ENCODE results near the gene SCUBE1. TPM values are rescaled to one million over a fixed set of nuclear protein-coding genes. Genes with fewer than 3 reads are reported as not detected.

The SCUBE1 gene
- total and polyA plus RNA-seq, 2 of the 8 experiments (the other 6 are each of a cell fraction or from before 2014, with no cell fraction given): 2.3 to 4.9 TPM

DNA sequence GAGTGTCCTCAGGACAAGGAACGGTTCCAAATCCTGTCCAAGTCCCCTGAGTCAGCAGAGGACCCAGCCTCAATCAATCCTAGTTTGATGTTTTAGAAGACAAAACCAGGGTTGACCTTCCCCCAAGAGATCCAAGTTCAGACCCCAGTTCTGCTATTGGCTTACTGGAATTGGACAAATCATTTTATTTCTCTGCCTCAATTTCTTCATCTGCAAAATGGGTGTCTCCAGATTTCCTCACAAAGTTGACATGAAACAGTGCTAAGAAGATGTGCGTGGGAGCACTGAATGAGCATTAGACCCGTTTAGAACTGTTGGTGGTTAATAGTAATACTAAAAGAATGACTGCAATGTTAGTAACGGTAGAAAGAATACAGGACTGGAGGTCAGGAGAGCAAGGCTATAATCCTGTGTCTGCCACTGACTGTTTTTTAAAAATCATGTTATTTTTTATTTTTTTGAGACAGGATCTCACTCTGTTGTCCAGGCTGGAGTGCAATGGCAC is 32.8 kb upstream of the SCUBE1 start:
- CTCF ChIA-PET (ENCODE audit: partially characterized antibody): interaction anchor here (1.8 to 4.3 kb wide), 2 partner anchors 9 to 144 kb away, joined by 4 to 35 read pairs; no protein-coding TSS in a partner anchor
- no peak overlapping the region for H3K23ac ChIP-seq (ENCODE audit: insufficient read length)
- H3K4me2 ChIP-seq (ENCODE audit: insufficient read depth in 1 of 2, low read depth in 2 of 2, low read length in 2 of 2): no peak overlapping the region
- H4K5ac ChIP-seq (ENCODE audit: insufficient read length, low read depth, low read length): no peak overlapping the region
- POLR2A ChIA-PET (ENCODE audit: partially characterized antibody): no interaction called here
- H2BK20ac ChIP-seq (ENCODE audit: low read length): no peak overlapping the region
- DNase-seq (ENCODE audit: low read depth in 1 of 2, low spot score in 2 of 2): no peak
- H2AFZ ChIP-seq (ENCODE audit: low read length): no peak overlapping the region
- H3K56ac ChIP-seq (replicated peaks; ENCODE audit: insufficient read length, low read depth, low read length): no peak overlapping the region
- H3K23me2 ChIP-seq (ENCODE audit: low read depth, low read length): no peaks in the 10 kb centered on the region
- no peak overlapping the region for H2BK120ac ChIP-seq (replicated peaks; ENCODE audit: low read depth, low read length)
- no peak overlapping the region for H2BK15ac ChIP-seq (ENCODE audit: low read length)
- no peaks in the 10 kb centered on the region for H3K79me1 ChIP-seq (ENCODE audit: low read depth, low read length)
- H4K8ac ChIP-seq (ENCODE audit: extremely low read depth, insufficient read depth, low read length): no peak overlapping the region
- H3K27me3 ChIP-seq (replicated peaks in 1 of 4; ENCODE audit: control insufficient read depth in 3 of 4, extremely low read depth in 1 of 4, insufficient read depth in 3 of 4, low read length in 3 of 4): no peaks in the 10 kb centered on the region
- H2BK5ac ChIP-seq (ENCODE audit: low read depth, low read length): no peak overlapping the region
- WGBS, 2 experiments (ENCODE audit: extremely low coverage in 1 of 2, insufficient coverage in 1 of 2, insufficient read length in 1 of 2, insufficient replicate concordance in 2 of 2, low coverage in 1 of 2, low lambda C conversion rate in 2 of 2, missing lambda C conversion rate in 1 of 2): 90% methylated on average over 4 of the region's 4 CpGs; no CpG with 5 or more reads in 1 of the 2 experiments
- H3K9me3 ChIP-seq (ENCODE audit: insufficient read depth in 2 of 2, low read depth in 1 of 2, low read length in 1 of 2): no peaks in the 10 kb centered on the region
- H2BK12ac ChIP-seq (ENCODE audit: low read depth, low read length): no peak overlapping the region
- no peak overlapping the region for H3K4ac ChIP-seq (replicated peaks; ENCODE audit: insufficient read length, low read depth, low read length)
- no peak overlapping the region for H3K27ac ChIP-seq (ENCODE audit: low read depth, low read length)
- H4K20me1 ChIP-seq (replicated peaks in 1 of 2; ENCODE audit: control insufficient read depth in 1 of 2, insufficient read depth in 2 of 2, low read length in 2 of 2): no peaks in the 10 kb centered on the region
- H3K79me2 ChIP-seq (ENCODE audit: control insufficient read depth in 1 of 2, insufficient read depth in 2 of 2, low read length in 2 of 2): no peaks in the 10 kb centered on the region
- no peaks in the 10 kb centered on the region for H3K4me1 ChIP-seq (replicated peaks in 1 of 4; ENCODE audit: control insufficient read depth in 3 of 4, insufficient read depth in 4 of 4, low read length in 3 of 4)
- H3K36me3 ChIP-seq (ENCODE audit: control insufficient read depth in 2 of 4, insufficient read depth in 4 of 4, low read length in 3 of 4): no peaks in the 10 kb centered on the region
- no peak for FAIRE-seq
- H4K91ac ChIP-seq (replicated peaks; ENCODE audit: insufficient read length, low read length): no peak overlapping the region
- H3K4me3 ChIP-seq (ENCODE audit: extremely low read depth in 1 of 4, insufficient read depth in 2 of 4, low read depth in 3 of 4, low read length in 4 of 4): no peak overlapping the region
- no peak overlapping the region for H3K14ac ChIP-seq (ENCODE audit: insufficient read length)
- TF ChIP-seq POLR2A (IDR thresholded peaks at IDR 0.05; ENCODE audit: control extremely low read depth in 1 of 2, low read depth in 2 of 2, low read length in 2 of 2) (no peak), BACH1 (IDR thresholded peaks at IDR 0.05; ENCODE audit: low read length) (no peak)
- no peak overlapping the region for H3K9ac ChIP-seq (replicated peaks in 1 of 4; ENCODE audit: extremely low read depth in 1 of 4, low read depth in 3 of 4, low read length in 3 of 4)
- no peak overlapping the region for H3K18ac ChIP-seq (ENCODE audit: extremely low read depth, low read length)
- H2AK5ac ChIP-seq (ENCODE audit: low read depth, low read length): no peak overlapping the region
